Tibial artery (tissue), 4 donors: Measurements from ENCODE around the gene IFITM2.
A peak's percentile ranks its signal among the peaks of the same experiment; 100 is the strongest.

Source experiments
- DNase-seq, 2 donors: peaks; one replicate each; pipeline ENCODE4 v3.0.0-alpha.2; 2019
- H3K27ac ChIP-seq, 2 donors: fragments of 200-600 bp; sonication (generic) in 1 of 2; 1 replicate in 1 of 2; 2 replicates in 1 of 2; pipeline ENCODE4 v1.5.1; 2018 to 2019; ENCODE audit warnings: mild to moderate bottlenecking in 1 of 2
- H3K27me3 ChIP-seq, 2 donors: fragments of 200-600 bp; sonication (generic) in 1 of 2; one replicate each; pipeline versions ENCODE4 v1.5.1 to v1.6.0; 2016 to 2019
- H3K36me3 ChIP-seq, 3 donors: fragments of 200-600 bp; sonication (generic) in 2 of 3; one replicate each; pipeline ENCODE4 v1.5.1; 2016 to 2019; ENCODE audit warnings: mild to moderate bottlenecking in 2 of 3
- H3K4me1 ChIP-seq, 4 donors: fragments of 200-600 bp; sonication (generic) in 2 of 4; 1 replicate in 3 of 4; 2 replicates in 1 of 4; pipeline ENCODE4 v1.5.1; 2016 to 2019
- H3K4me3 ChIP-seq, 2 donors: fragments of 200-600 bp; sonication (generic) in 1 of 2; 1 replicate in 1 of 2; 2 replicates in 1 of 2; pipeline ENCODE4 v1.5.1; 2018 to 2019; ENCODE audit warnings: mild to moderate bottlenecking in 2 of 2
- H3K9me3 ChIP-seq, 3 donors: fragments of 200-600 bp; sonication (generic) in 1 of 3; one replicate each; pipeline ENCODE4 v1.5.1; 2016 to 2019
- intact Hi-C: fragments of 100-400 bp; cut with DNase I; formaldehyde crosslinking; loops from one replicate; pipeline ENCODE4 v1.15.0; 2023; ENCODE audit warnings: low total_unique reads
- TF ChIP-seq, protein P1 (sequence below), 2 experiments: fragments of 200-600 bp in 1 of 2; fragments of 450-650 bp in 1 of 2; IDR thresholded peaks; one replicate each; pipeline ENCODE4 v1.5.1; 2017 to 2019; ENCODE audit warnings: antibody characterized with exemption in 2 of 2, mild to moderate bottlenecking in 1 of 2, moderate library complexity in 1 of 2

IFITM2 gene

DNA sequence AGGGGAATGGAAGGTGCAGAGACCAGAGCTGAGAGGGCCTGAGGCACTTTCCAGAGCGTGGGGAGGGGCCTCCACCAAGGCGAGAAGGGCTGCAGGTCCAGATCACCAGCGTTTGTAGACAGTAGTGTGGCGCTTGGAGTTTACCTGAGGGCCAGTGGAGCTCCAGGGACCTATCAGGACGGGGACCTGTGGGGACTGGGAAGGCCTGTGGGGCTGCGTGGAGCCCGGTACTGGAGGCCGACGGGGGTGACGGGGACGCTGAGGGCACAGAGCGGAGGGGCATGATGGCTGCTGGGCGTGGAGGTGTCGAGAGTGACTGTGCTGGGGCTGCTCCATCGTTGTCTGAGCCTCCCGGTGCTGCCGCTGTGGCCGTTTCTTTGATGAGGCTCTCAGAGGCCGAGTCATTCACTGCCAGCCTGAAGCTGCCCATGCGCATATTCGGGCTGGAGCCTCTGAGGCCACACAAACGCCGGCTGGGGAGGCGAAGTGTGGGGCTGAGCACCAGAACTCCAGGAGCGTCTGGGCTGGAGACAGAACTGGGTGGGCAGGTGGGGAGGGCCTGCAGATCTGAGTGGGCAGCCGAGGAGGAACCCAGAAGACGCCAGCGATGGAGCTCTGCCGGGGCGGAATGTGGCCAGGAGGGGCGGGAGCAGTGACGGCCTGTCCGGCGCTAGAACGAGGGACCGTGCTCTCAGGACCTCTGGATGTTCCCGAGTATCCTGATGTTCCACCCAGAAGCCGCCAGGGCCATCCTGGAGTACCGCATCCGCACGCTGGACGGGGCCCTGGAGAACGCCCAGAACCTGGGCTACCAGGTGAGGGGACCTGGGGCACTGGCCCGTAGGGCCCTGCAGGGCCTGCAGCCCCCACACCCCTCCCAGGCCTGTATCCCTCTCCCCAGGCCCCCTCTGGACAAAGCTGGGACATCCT, 16.1 kb upstream of the IFITM2 start:
- TF ChIP-seq, protein P1, sequence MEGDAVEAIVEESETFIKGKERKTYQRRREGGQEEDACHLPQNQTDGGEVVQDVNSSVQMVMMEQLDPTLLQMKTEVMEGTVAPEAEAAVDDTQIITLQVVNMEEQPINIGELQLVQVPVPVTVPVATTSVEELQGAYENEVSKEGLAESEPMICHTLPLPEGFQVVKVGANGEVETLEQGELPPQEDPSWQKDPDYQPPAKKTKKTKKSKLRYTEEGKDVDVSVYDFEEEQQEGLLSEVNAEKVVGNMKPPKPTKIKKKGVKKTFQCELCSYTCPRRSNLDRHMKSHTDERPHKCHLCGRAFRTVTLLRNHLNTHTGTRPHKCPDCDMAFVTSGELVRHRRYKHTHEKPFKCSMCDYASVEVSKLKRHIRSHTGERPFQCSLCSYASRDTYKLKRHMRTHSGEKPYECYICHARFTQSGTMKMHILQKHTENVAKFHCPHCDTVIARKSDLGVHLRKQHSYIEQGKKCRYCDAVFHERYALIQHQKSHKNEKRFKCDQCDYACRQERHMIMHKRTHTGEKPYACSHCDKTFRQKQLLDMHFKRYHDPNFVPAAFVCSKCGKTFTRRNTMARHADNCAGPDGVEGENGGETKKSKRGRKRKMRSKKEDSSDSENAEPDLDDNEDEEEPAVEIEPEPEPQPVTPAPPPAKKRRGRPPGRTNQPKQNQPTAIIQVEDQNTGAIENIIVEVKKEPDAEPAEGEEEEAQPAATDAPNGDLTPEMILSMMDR (IDR thresholded peaks at IDR 0.05), result no peak
- H3K36me3 ChIP-seq, result peaks cover 0 to 38% (median 10%) of the 10 kb centered on the region in 3 donors

DNA sequence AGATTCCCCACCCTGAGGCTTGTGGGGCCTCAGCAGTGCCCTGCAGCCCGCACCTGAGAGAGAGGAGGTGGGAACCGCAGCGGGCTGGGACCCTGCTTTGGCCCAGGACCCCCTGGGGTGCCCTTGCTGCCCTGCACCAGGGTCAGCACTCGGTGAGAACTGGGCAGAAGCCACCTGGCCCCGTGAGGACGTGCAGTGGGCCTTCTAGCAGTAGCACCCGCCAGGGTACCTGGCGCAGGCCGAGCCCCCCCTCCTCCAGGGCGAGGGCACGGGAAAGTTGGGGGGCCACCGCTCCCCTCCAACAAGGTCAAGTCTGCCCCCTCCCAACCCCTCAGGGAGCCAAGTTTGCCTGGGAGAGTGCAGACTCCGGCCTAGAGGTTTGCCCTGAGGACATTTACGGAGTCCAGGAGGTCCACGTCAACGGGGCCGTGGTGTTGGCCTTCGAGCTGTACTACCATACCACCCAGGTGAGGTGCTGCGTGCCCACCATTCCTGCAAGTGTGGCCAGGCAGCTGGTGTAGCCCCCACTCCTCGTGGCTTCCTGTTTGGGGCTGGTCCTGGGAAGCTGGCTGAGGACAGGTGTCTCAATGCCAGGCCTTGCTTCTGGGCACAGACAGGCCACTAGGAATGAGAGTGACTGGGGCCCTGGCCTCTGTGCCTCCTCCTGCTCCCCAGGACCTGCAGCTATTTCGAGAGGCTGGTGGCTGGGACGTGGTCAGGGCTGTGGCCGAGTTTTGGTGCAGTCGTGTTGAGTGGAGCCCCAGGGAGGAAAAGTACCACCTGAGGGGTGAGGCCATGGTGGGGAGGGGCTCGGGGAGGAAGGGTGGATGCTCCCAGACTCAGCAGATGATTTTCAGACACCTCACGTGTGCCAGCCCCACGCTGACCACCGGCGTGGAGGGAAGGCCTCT, 15.2 kb upstream of the IFITM2 start:
- H3K9me3 ChIP-seq, result no peaks in the 10 kb centered on the region
- intact Hi-C loops, result no loop called here
- H3K27ac ChIP-seq, result no peak overlapping the region
- peaks cover 0 to 29% of the 10 kb centered on the region in 2 donors for H3K27me3 ChIP-seq
- H3K4me1 ChIP-seq, result peaks cover 0 to 21% (median 18%) of the 10 kb centered on the region in 4 donors
- peaks cover 0 to 38% (median 10%) of the 10 kb centered on the region in 3 donors for H3K36me3 ChIP-seq
- TF ChIP-seq, protein P1 (IDR thresholded peaks at IDR 0.05), result no peak
- H3K4me3 ChIP-seq, result no peak overlapping the region
- peak in 1 of 2 donors; percentile 63 for DNase-seq

More for the DNA sequence above, 16.1 kb upstream of the IFITM2 start:
- Histone ChIP-seq H3K9me3 (no peaks in the 10 kb centered on the region), H3K27me3 (peaks cover 0 to 25% of the 10 kb centered on the region in 2 donors), H3K4me3 (no peak overlapping the region), H3K4me1 (peaks cover 0 to 21% (median 18%) of the 10 kb centered on the region in 4 donors), H3K27ac (no peak overlapping the region)
- intact Hi-C loops, result no loop called here
- peak in 1 of 2 donors; percentile 65 for DNase-seq

DNA sequence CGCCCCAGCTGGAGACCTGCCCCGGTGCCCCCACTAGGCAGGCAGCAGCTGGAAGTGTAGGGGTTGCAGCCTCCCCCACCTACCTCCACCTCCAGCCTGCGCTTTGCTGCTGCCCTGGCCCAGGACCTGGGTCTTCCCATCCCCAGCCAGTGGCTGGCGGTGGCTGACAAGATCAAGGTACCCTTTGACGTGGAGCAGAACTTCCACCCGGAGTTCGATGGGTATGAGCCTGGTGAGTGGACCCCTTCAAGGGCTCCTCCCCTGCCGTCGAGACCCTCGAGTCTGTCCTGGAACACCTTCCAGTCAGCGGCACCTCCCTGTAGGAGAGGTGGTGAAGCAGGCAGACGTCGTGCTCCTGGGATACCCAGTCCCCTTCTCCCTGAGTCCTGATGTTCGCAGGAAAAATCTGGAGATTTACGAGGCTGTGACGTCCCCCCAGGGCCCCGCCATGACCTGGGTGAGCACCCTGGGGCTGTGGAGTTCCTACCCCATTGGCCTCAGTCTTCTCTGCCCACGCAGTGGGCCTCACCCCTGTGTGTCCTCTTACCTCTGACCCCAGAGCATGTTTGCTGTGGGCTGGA, 14.3 kb upstream of the IFITM2 start:
- DNase-seq, result peak; percentile 16 to 59

DNA sequence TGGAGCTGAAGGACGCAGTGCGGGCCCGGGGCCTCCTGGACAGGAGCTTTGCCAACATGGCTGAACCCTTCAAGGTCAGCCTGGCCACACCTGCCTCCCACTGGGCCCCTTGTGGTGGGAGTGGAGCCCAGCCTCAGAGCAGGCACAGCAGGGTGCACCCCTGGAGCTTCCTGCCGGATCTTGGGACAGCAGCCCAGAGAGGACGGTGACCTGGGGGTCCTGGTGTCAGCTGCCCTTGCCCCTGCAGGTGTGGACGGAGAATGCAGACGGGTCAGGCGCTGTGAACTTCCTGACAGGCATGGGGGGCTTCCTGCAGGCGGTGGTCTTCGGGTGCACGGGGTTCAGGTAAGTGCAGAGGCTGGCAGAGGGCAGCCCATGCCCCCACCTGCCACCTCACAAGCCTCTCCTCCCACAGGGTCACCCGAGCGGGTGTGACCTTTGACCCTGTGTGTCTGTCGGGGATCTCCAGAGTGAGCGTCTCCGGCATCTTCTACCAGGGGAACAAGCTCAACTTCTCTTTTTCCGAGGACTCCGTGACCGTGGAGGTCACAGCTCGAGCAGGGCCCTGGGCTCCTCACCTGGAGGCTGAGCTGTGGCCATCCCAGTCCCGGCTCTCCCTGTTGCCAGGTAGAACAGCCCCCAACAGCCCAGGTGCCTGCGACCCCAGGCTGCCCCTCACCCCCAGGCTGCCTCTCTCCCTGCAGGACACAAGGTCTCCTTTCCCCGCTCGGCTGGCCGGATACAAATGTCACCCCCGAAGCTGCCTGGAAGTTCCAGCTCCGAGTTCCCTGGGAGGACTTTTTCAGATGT, 13.6 kb upstream of the IFITM2 start:
- peak; percentile 11 to 60 for DNase-seq
- intact Hi-C loops, result no loop called here
- no peak overlapping the region for H3K4me3 ChIP-seq
- no peak overlapping the region for H3K27ac ChIP-seq
- peaks cover 0 to 45% of the 10 kb centered on the region in 2 donors for H3K27me3 ChIP-seq
- TF ChIP-seq, protein P1 (IDR thresholded peaks at IDR 0.05), result no peak
- H3K36me3 ChIP-seq, result peaks cover 0 to 38% (median 10%) of the 10 kb centered on the region in 3 donors
- peaks cover 0 to 20% (median 10%) of the 10 kb centered on the region in 4 donors for H3K4me1 ChIP-seq
- H3K9me3 ChIP-seq, result no peaks in the 10 kb centered on the region

More for the DNA sequence above, 14.3 kb upstream of the IFITM2 start:
- peaks cover 0 to 38% (median 10%) of the 10 kb centered on the region in 3 donors for H3K36me3 ChIP-seq
- peaks cover 0 to 20% (median 12%) of the 10 kb centered on the region in 4 donors for H3K4me1 ChIP-seq
- H3K27me3 ChIP-seq, result peaks cover 0 to 38% of the 10 kb centered on the region in 2 donors
- TF ChIP-seq, protein P1 (IDR thresholded peaks at IDR 0.05), result no peak
- intact Hi-C loops, result no loop called here
- H3K4me3 ChIP-seq, result no peak overlapping the region
- no peak overlapping the region for H3K27ac ChIP-seq
- no peaks in the 10 kb centered on the region for H3K9me3 ChIP-seq
